Activated naive CD8-positive, alpha-beta T cell (primary cell): Measurements from ENCODE around the gene DEFB131A.
A peak's percentile ranks its signal among the peaks of the same experiment; 100 is the strongest.
"Not testable (repeated sequence)": the region's sequence is repeated elsewhere in the genome, so short reads cannot be mapped to it uniquely, and the experiment has no call there.

Source experiments
- H3K27ac Mint-ChIP-seq: one replicate; pipeline ENCODE4 v1.8.0; 2021; ENCODE audit warnings: mixed read lengths
- H3K27me3 Mint-ChIP-seq: one replicate; pipeline ENCODE4 v1.8.0; 2021; ENCODE audit warnings: mixed read lengths
- H3K36me3 Mint-ChIP-seq: one replicate; pipeline ENCODE4 v1.8.0; 2021; ENCODE audit warnings: mixed read lengths
- H3K4me1 Mint-ChIP-seq: one replicate; pipeline ENCODE4 v1.8.0; 2021; ENCODE audit warnings: low read depth, mixed read lengths
- H3K4me3 Mint-ChIP-seq: one replicate; pipeline ENCODE4 v1.8.0; 2021; ENCODE audit warnings: mild to moderate bottlenecking, mixed read lengths
- H3K9me3 Mint-ChIP-seq: one replicate; pipeline ENCODE4 v1.8.0; 2021; ENCODE audit warnings: low read depth, mixed read lengths

The DEFB131A gene

DNA sequence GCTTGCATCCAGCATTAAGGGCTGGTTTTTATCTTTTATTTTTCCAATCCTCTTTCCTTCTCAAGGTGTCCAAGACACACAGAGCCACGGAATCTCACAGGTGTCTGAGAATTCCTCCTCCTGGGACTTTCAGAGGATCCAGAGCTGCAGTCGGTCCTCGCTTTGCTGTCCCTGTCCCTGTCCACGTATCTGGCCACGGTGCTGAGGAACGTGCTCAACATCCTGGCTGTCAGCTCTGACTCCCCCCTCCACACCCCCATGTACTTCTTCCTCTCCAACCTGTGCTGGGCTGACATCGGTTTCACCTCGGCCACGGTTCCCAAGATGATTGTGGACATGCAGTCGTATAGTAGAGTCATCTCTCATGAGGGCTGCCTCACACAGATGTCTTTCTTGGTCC, 39.5 kb downstream of the DEFB131A start:
- H3K4me3 Mint-ChIP-seq, H3K27me3 Mint-ChIP-seq, H3K9me3 Mint-ChIP-seq, H3K27ac Mint-ChIP-seq, H3K36me3 Mint-ChIP-seq, H3K4me1 Mint-ChIP-seq: not testable (repeated sequence)

DNA sequence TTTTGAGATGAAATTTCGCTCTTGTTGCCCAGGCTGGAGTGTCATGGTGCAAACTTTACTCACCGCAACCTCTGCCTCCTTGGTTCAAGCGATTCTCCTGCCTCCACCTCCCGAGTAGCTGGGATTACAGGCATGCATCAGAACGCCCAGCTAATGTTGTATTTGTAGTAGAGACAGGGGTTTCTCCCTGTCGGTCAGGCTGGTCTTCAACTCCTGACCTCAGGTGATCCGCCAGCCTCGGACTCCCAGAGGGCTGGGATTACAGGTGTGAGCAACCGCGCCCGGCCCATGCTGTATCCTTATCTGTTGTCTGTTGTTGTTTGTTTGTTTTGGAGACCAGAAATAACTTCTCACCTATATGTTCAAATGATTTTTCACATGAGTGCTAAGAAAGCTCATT, 42.7 kb downstream of the DEFB131A start:
- not testable (repeated sequence) for H3K27me3 Mint-ChIP-seq, H3K4me1 Mint-ChIP-seq, H3K4me3 Mint-ChIP-seq, H3K9me3 Mint-ChIP-seq, H3K36me3 Mint-ChIP-seq, H3K27ac Mint-ChIP-seq

DNA sequence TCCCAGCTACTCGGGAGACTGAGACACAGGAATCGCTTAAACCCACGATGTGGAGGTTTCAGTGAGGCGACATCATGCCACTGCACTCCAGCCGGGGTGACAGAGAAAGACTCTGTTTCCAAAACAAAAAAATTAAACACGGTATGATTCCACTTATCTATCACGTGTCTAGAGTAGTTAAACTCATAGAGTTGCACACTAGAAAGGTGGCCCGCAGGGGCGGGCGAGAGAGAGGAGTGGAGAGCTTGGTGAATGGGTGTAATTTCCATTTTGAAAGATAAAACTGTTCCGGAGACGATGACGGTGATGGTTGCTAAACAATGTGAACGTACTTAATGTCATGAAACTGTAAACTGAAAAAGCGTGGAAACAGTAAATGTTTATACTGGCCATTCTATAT, 44.6 kb downstream of the DEFB131A start:
- not testable (repeated sequence) for H3K27ac Mint-ChIP-seq

DNA sequence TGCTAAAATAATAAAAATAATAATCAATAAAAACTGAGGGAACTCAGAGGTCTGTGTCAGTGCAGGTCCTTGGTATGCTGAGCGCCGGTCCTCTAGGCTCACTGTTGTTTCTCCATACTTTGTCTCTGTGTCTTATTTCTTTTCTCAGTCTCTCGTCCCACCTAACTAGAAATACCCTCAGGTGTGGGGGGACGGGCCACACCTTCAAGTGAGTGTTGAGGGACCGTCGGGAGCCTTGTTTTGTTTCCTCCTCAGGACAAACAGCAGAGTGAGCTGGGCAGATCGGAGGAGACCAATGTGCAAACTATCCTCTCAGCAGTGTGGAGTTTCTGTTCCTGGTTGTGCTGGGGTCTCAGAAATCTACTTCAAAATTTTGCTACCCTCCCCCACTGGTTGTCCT, 46.3 kb downstream of the DEFB131A start:
- H3K9me3 Mint-ChIP-seq, H3K4me3 Mint-ChIP-seq, H3K27me3 Mint-ChIP-seq, H3K4me1 Mint-ChIP-seq, H3K36me3 Mint-ChIP-seq, H3K27ac Mint-ChIP-seq: not testable (repeated sequence)

More for the DNA sequence above, 44.6 kb downstream of the DEFB131A start:
- not testable (repeated sequence) for H3K27me3 Mint-ChIP-seq, H3K36me3 Mint-ChIP-seq, H3K4me1 Mint-ChIP-seq, H3K9me3 Mint-ChIP-seq, H3K4me3 Mint-ChIP-seq

DNA sequence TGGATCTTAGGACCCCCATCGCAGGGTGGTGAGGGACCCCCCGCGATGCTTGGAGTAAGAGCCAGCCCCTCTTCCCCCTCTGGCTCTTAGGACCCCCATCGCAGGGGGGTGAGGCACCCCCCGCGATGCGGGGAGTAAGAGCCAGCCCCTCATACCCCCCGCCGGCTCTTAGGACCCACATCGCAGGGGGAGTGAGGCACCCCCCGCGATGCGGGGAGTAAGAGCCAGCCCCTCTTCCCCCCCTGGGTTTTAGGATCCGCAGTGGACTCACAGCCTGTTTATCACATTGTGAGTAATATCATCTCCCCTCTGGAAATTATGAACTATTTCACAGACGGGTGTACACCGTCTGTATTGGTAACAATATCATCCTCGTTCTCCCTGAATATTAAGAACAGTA, 46.8 kb downstream of the DEFB131A start:
- H3K27ac Mint-ChIP-seq, H3K36me3 Mint-ChIP-seq, H3K4me1 Mint-ChIP-seq: not testable (repeated sequence)

DNA sequence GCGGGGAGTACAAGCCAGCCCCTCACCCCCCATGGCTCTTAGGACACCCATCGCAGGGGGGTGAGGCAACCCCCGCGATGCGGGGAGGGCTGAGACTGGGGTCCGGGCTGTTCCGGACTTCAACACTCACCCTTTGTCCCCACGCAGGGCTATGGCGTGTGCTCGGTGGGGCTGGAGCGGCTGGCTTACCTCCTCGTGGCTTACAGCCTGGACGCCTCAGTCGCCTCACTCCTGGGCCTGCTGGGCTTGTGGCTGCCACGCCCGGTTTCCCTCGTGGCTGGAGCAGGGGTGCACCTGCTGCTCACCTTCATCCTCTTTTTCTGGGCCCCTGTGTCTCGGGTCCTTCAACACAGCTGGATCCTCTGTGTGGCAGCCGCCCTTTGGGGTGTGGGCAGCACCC, 49.4 kb downstream of the DEFB131A start:
- not testable (repeated sequence) for H3K4me1 Mint-ChIP-seq, H3K27ac Mint-ChIP-seq, H3K36me3 Mint-ChIP-seq, H3K9me3 Mint-ChIP-seq, H3K27me3 Mint-ChIP-seq, H3K4me3 Mint-ChIP-seq

More for the DNA sequence above, 46.8 kb downstream of the DEFB131A start:
- H3K27me3 Mint-ChIP-seq, H3K9me3 Mint-ChIP-seq, H3K4me3 Mint-ChIP-seq: not testable (repeated sequence)

DNA sequence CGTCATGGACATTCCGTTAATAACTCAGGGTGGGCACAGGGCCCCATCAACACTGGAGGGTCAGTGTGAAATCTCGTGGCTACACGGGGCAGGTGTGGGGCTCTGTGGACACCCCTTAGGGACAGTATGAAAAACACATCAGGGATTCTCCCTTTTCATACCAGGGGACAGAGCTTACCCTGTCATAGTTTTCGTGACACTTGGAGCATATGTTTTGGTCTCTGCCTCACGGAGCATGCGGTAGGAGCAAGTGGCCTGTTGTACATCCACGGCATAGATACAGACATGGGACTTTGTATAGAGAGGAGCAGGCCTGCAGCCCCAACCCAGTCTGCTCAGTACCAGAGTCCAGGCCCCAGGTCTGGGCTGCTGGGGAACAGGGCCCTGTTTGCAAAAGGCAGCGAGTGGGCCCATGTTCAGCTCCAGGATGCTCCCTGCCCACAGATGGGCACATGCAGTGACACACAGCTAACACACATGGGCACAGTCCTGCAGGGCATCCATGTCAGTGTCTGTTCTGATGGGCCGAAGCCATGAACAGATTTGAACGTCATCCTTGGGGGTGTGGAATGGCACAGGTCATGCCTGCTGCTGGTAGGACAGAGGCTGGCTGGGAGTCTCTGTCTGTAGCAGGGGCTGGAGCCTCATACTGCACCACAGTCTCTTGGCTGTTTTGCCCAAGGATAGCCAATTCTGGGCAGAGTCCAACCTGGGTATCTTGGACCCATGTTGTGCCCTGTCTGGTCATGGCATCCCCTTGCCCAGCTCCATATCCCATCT, 50.2 kb downstream of the DEFB131A start:
- H3K4me3 Mint-ChIP-seq, H3K4me1 Mint-ChIP-seq, H3K36me3 Mint-ChIP-seq, H3K9me3 Mint-ChIP-seq, H3K27me3 Mint-ChIP-seq, H3K27ac Mint-ChIP-seq: not testable (repeated sequence)

DNA sequence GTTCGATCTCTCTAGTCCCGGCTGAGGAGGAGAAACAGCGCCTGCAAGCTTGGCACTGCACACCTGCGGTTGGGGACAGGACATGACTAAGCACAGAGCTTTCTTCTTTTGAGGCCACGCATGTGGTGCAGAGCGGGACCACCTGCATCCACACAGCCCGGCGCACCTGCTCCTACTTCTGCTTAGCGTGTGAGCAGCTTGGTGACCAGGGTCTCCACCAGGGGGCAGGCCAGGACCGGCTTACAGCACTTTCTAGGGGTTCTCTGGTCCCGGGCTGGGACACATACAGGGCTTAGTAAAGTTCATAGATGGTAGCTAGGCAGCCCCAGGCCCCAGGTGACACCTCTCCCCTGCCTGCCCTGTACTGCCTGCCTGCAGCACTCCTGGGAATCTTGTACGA, 51.2 kb downstream of the DEFB131A start:
- H3K27ac Mint-ChIP-seq, H3K9me3 Mint-ChIP-seq, H3K4me1 Mint-ChIP-seq, H3K4me3 Mint-ChIP-seq, H3K27me3 Mint-ChIP-seq, H3K36me3 Mint-ChIP-seq: not testable (repeated sequence)

DNA sequence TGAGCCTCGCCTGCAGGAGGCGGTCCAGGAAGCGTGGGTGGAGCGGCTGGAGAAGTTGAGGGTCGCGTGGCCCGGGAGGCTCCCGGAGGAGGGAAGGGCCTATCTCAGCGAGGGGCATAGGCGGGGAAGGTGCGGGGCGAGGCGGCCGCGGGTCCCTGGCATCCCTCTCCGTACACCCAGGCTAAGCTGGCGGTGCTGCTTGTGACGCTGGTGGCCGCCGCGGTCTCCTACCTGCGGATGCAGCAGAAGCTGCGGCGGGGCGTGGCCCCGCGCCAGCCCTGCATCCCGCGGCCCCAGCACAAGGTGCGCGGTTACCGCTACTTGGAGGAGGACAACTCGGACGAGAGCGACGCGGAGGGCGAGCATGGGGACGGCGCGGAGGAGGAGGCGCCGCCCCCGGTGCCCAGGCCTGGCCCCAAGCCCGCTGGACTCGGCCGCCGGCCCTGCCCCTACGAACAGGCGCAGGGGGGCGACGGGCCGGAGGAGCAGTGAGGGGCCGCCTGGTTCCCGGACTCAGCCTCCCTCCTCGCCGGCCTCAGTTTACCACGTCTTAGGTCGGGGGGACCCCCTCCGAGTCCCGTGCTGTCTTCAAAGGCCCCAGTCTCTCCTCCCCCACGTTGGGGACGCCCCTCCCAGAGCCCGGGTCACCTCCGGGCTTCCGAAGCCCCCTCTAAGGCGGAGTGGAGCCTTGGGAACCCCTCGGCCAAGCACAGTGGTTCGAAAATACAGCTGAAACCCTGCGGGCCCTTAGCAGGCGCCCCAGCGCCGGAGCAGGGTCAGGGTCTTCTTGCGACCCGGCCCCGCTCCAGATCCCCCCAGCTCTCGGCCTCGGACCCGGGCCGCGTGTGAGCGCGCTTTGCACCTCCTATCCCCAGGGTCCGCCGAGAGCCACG, 53.6 kb downstream of the DEFB131A start:
- not testable (repeated sequence) for H3K4me3 Mint-ChIP-seq, H3K36me3 Mint-ChIP-seq, H3K27me3 Mint-ChIP-seq, H3K4me1 Mint-ChIP-seq, H3K9me3 Mint-ChIP-seq, H3K27ac Mint-ChIP-seq

DNA sequence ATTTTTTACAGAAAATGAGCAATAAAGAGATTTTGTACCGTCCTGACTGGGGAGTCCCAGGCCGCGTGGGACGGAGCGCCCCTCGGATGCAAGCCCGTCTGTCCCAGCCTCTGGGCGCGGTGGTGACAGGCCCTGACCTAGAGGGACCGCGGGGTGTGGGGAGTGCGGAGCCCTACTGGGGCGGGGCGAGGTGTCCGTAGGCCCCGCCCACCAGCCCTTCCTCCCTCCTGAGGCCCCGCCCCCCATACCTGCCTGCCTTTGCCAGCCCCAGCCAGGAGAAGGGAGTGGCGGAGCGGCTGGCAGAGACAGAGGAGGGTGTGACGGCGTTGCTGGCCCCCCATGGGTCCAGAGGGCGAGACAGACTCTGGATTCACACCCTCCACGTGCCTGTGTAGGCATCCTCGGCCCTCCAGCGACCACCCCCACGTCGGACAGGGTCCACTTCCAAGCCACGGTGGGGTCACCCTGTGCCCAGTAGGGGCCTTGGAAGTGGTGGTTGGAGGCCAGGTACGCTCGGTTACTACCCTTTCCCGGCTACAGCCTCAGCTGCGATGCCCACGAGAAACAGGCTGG, 54.3 kb downstream of the DEFB131A start:
- H3K9me3 Mint-ChIP-seq, H3K4me1 Mint-ChIP-seq, H3K27ac Mint-ChIP-seq, H3K36me3 Mint-ChIP-seq, H3K27me3 Mint-ChIP-seq: not testable (repeated sequence)
- H3K4me3 Mint-ChIP-seq, result peak overlapping the region; percentile 27

DNA sequence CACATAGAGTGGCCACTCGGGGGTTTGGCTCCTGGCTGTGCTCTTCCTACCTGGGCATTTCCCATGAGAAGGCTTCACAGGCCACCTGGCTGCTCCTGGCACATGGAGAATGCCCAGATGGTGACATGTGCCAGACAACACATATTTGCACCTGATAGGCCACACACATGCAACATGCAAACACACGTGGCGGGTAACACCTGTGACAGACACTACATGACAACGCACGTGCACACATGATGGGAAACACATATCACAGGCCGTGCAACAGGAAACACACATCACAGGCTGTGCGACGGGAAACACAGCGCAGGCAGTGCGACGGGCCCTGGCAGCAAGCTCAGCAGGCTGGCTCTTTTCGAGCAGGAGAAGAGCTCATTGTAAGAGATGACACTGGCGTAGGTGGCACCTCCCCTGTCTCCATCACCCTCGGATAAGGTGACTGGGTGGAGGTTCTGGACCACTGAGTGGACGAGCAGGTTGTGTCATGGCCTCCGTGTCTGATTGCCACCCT, 55.8 kb downstream of the DEFB131A start:
- H3K27me3 Mint-ChIP-seq, H3K27ac Mint-ChIP-seq, H3K9me3 Mint-ChIP-seq, H3K4me3 Mint-ChIP-seq, H3K4me1 Mint-ChIP-seq, H3K36me3 Mint-ChIP-seq: not testable (repeated sequence)
